H54 (cell line): ENCODE measurements around the gene ACTMAP.
A peak's percentile ranks its signal among the peaks of the same experiment; 100 is the strongest.

ENCODE experiments used
- DNase-seq: peaks from one replicate; pipeline ENCODE4 v3.0.0; 2011; ENCODE audit warnings: low spot score, mixed read lengths; ENCODE audit not compliant: insufficient read length
- FAIRE-seq: peaks from 3 replicates; lab custom pipeline; 2011; peaks lifted over from hg19 to GRCh38; lab: Jason Lieb, UNC
- POLR2A ChIP-seq: IDR thresholded peaks from 2 replicates; pipeline ENCODE4 v1.6.1; 2011; ENCODE audit warnings: low read depth, mild to moderate bottlenecking, low read length

The ACTMAP gene

DNA sequence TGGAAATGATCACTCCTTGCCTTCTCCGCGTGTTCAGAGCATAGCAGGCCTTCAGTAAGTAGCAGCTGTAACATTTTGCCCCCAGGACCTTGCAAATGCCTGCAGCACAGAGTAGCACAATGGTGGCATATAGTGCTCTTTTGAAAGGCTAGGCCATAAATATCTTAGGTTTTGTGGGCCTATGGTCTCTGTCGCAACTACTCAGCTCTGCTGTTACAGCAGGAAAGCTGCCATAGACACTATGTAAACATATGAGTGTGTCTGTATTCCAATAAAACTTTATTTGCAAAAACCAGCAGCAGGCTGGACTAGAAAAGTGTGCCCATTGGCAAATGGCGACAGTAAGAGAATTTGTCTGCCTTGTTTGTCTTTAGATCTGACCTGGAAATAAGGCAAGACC is 24.0 kb downstream of the ACTMAP start:
- TF ChIP-seq POLR2A = no peak
- DNase-seq = no peak
- no peak for FAIRE-seq

- no peak for TF ChIP-seq POLR2A
- DNase-seq (no peak), FAIRE-seq (no peak)
Measured at GRCh38 chr19:40724855-40725254, 25.4 kb downstream of the ACTMAP start.

DNA sequence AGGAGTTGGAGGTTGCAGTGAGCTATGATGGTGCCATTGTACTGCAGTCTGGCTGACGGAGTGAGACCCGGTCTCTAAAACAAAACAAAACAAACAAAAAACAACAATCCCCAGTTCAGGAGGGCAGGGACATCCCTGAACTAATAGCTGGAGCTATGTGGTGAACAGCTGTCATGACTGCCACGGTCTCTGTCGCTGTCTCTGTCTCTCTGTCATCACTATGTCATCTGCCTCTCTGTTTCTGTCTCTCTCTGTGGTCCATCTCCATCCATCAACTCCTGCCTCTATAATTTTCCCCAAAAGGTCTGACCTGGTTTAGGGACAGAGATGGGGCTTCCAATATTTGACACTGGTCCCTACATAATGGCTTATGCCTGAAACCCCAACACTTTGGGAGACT is 26.0 kb downstream of the ACTMAP start:
- FAIRE-seq = no peak
- TF ChIP-seq POLR2A = no peak

GRCh38 chr19:40723661-40724254 is 26.5 kb downstream of the ACTMAP start:
- DNase-seq = no peak
- no peak for FAIRE-seq

More for the DNA sequence above, 26.0 kb downstream of the ACTMAP start:
- DNase-seq = no peak

GRCh38 chr19:40721936-40722661 is 28.2 kb downstream of the ACTMAP start:
- FAIRE-seq = no peak
- TF ChIP-seq POLR2A = no peak
- DNase-seq = no peak

More at GRCh38 chr19:40723661-40724254, 26.5 kb downstream of the ACTMAP start:
- no peak for TF ChIP-seq POLR2A

- DNase-seq (no peak), FAIRE-seq (no peak)
- TF ChIP-seq POLR2A = no peak
Measured at GRCh38 chr19:40721140-40721486, 29.2 kb downstream of the ACTMAP start.

DNA sequence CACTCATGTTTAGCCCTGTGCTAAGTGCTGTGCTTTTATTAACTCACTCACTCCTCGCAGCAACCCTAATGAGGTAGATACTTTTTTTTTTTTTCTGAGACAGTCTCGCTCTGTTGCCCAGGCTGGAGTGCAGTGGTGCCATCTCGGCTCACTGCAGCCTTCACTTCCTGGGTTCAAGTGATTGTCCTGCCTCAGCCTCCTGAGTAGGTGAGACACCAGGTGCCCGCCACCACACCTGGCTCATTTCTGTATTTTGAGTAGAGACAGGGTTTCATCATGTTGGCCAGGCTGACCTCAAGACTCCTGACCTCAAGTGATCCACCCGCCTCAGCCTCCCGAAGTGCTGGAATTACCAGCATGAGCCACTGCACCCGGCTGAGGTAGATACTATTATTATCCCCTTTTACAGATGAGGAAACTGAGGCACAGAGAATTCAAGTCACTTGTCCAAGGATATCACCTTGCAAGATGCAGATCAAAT is 30.8 kb downstream of the ACTMAP start:
- no peak for DNase-seq
- FAIRE-seq = no peak
- no peak for TF ChIP-seq POLR2A

DNA sequence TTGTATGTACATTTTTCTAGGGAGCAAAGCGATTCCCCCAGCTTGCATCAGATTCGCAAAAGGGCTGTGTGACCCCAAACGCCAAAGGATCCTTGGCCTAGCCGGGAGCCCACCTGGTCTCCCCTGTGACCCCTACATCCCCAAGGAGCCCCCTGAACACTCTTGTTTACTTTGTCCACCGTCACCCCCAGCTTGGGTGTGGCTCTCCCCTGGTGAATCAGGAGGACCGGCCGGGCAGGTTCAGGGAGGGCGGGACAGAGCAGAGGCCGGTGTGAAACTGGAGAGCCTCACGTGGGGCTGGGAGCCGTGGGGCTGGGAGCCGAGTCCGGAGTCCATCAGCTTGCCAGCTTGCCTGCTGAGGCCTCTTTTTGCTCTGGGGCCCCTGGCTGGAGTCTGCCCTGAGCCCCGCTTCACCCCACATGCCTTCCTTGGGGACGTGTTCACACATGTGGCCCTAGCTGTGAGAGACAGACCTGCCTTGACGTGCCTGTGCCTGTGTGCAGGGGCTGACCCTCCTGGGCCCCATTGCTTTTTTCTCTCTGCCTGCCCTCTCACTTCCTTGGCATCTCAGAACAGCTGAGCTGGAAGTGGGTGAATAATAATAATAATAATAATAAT is 31.4 kb downstream of the ACTMAP start:
- no peak for FAIRE-seq
- peak; percentile 74 for DNase-seq
- TF ChIP-seq POLR2A = no peak

GRCh38 chr19:40717880-40718773 is 32.1 kb downstream of the ACTMAP start:
- FAIRE-seq (no peak), DNase-seq (no peak)
- TF ChIP-seq POLR2A = no peak

GRCh38 chr19:40717325-40717879 is 32.9 kb downstream of the ACTMAP start:
- DNase-seq = no peak
- no peak for FAIRE-seq
- no peak for TF ChIP-seq POLR2A

DNA sequence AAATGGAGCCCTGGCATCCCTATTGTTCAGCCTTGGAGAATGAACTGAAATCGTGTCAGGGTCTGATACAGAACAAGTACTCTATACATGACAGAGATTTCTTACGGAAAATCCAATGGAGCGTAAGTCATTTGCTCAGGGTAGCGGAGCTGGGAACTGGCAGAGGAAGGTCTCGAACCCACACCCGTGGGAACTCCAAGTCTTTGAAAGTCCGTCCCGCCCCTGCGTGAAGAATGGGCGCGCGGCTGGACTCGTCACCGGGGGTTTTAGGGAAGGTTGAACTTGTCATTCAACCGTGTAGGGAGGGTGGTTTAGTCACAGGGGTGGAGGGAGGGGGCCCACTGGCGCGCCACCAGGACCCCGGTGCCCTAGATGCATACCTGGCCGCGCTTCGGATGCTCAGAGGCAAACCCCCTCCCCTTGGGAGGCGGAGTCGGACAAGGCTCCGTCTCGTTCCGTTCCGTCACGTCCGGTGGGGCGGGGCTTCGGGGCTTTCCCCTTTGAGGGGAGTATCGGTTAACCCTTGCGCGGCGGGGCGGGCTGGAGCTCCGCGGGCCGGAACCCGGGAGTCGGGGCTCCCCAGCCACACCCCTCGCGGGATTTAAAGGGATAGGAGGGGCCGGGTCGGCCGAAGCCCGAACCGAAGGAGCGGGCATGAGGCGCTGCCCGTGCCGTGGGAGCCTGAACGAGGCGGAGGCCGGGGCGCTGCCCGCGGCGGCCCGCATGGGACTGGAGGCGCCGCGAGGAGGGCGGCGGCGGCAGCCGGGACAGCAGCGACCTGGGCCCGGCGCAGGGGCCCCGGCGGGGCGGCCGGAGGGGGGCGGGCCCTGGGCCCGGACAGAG is 33.6 kb downstream of the ACTMAP start, which contains the start of the genes COQ8B and ITPKC:
TSS of gene COQ8B (minus strand) at position 405 of the 843 bp plus-strand sequence. CDS start 2,254 bp downstream, outside the sequence.
TSS of gene ITPKC (plus strand) at position 631 of the 843 bp plus-strand sequence. CDS start at position 655, 24 bp downstream.
- peak; percentile 93 for DNase-seq
- no peak for FAIRE-seq
- peak; percentile 61 for TF ChIP-seq POLR2A

- DNase-seq (peak; percentile 76), FAIRE-seq (no peak)
- peak; percentile 3; the same call in 1 of the 2 replicates for TF ChIP-seq POLR2A
Measured at GRCh38 chr19:40716031-40716481, 34.2 kb downstream of the ACTMAP start.
